Endothelial cell of umbilical vein (primary cell): Measurements from ENCODE around the gene GGT6.

Experiments
- CTCF ChIP-seq, 2 donors: IDR thresholded peaks; 1 replicate in 1 of 2; 2 replicates in 1 of 2; pipeline ENCODE4 v1.5.1; 2011; ENCODE audit warnings: low read length in 2 of 2, mild to moderate bottlenecking in 2 of 2, moderate library complexity in 2 of 2, control low read depth in 1 of 2, inconsistent platforms in 1 of 2, low read depth in 1 of 2; ENCODE audit not compliant: insufficient read depth in 1 of 2; ENCODE audit errors: extremely low read depth in 1 of 2
- EZH2 ChIP-seq: IDR thresholded peaks from 2 replicates; pipeline ENCODE4 v1.6.1; 2012; ENCODE audit warnings: borderline replicate concordance, low read depth, mild to moderate bottlenecking, moderate library complexity, low read length, inconsistent platforms; ENCODE audit not compliant: severe bottlenecking
- MAX ChIP-seq: IDR thresholded peaks from 2 replicates; pipeline ENCODE4 v1.6.1; 2011; ENCODE audit not compliant: insufficient read depth, insufficient read length
- POLR2A ChIP-seq: IDR thresholded peaks from 2 replicates; pipeline ENCODE4 v1.6.1; 2012; ENCODE audit warnings: low read depth, mild to moderate bottlenecking, control low read depth, low read length

DNA sequence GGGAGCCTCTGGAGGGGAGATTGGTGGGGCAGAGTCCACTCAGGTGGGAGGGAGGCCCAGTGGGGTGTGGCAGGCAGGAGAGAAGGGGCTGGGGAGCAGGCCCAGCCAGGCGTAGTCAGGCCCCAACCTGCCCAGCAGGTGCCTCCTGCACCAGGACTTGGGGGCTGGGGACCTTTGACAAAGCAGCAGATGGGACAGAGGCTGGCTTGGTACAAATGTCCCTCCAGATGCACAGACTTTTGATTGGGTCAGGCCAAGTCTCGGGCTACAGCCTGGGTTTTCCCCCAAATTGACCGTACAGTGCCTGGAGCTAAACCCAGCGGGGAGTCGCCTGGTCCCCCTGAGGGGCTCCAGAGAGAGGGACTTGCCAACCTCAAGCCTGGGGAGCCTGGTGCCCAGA is 411 bp downstream of the GGT6 start:
- TF ChIP-seq MAX: no peak
- no peak for TF ChIP-seq POLR2A
- TF ChIP-seq EZH2: no peak
- no peak for TF ChIP-seq CTCF (IDR thresholded peaks at IDR 0.05; ENCODE audit: extremely low read depth in 1 of 2, insufficient read depth in 1 of 2, low read depth in 1 of 2, low read length in 2 of 2)
